Liver (tissue), 9 donors: ENCODE data around the gene C16orf78. TPM values are rescaled to one million over a fixed set of nuclear protein-coding genes. Genes with fewer than 3 reads are reported as not detected.

ENCODE experiments used
- DNase-seq: peaks from one replicate; pipeline ENCODE4 v3.0.0-alpha.2; 2017; ENCODE audit warnings: low spot score
- H3K27ac ChIP-seq, 2 donors: one replicate each; pipeline ENCODE4 v1.7.0; 2013; ENCODE audit warnings: inconsistent platforms in 2 of 2, low read length in 2 of 2, control low read depth in 1 of 2, low read depth in 1 of 2, mild to moderate bottlenecking in 1 of 2
- H3K27me3 ChIP-seq, 4 donors: one replicate each; pipeline versions ENCODE4 v1.6.1 to v1.7.0; 2013; ENCODE audit warnings: low read length in 3 of 4, inconsistent platforms in 1 of 4, mild to moderate bottlenecking in 1 of 4, moderate library complexity in 1 of 4; ENCODE audit not compliant: control insufficient read depth in 4 of 4, insufficient read depth in 4 of 4
- H3K36me3 ChIP-seq, 4 donors: one replicate each; pipeline versions ENCODE4 v1.6.1 to v1.7.0; 2013; ENCODE audit warnings: low read length in 3 of 4, mild to moderate bottlenecking in 3 of 4, low read depth in 1 of 4, moderate library complexity in 1 of 4; ENCODE audit not compliant: control insufficient read depth in 4 of 4, insufficient read depth in 3 of 4
- H3K4me1 ChIP-seq, 4 donors: one replicate each; pipeline versions ENCODE4 v1.6.1 to v1.7.0; 2013; ENCODE audit warnings: low read length in 3 of 4, mild to moderate bottlenecking in 3 of 4, moderate library complexity in 1 of 4; ENCODE audit not compliant: control insufficient read depth in 4 of 4, insufficient read depth in 4 of 4
- H3K4me3 ChIP-seq, 3 donors: one replicate each; pipeline versions ENCODE4 v1.6.1 to v1.7.0; 2013; ENCODE audit warnings: low read length in 3 of 3, control low read depth in 1 of 3, low read depth in 1 of 3, mild to moderate bottlenecking in 1 of 3
- H3K9ac ChIP-seq, 2 donors: one replicate each; pipeline ENCODE4 v1.7.0; 2013; ENCODE audit warnings: low read length in 2 of 2, mild to moderate bottlenecking in 2 of 2, moderate library complexity in 2 of 2, control low read depth in 1 of 2, low read depth in 1 of 2
- H3K9me3 ChIP-seq, 4 donors: one replicate each; pipeline versions ENCODE4 v1.6.1 to v1.7.0; 2013; ENCODE audit warnings: low read length in 3 of 4; ENCODE audit not compliant: control insufficient read depth in 4 of 4
- EGR1 ChIP-seq, 2 donors: IDR thresholded peaks; 2 replicates each; pipeline ENCODE4 v1.6.1; 2016 to 2018; ENCODE audit warnings: antibody characterized with exemption in 2 of 2, low read depth in 2 of 2
- GABPA ChIP-seq, 2 donors: IDR thresholded peaks in 1 of 2; conservative IDR thresholded peaks in 1 of 2; 2 replicates each; pipeline ENCODE4 v1.6.1; 2016; ENCODE audit warnings: antibody characterized with exemption in 2 of 2, mild to moderate bottlenecking in 1 of 2, moderate library complexity in 1 of 2
- HNF4A ChIP-seq, 2 donors: conservative IDR thresholded peaks; 2 replicates each; pipeline ENCODE4 v1.6.1; 2016; ENCODE audit warnings: antibody characterized with exemption in 2 of 2, mild to moderate bottlenecking in 2 of 2
- JUND ChIP-seq, 2 donors: IDR thresholded peaks; 2 replicates each; pipeline ENCODE4 v1.6.1; 2016; ENCODE audit warnings: antibody characterized with exemption in 2 of 2
- NR2F2 ChIP-seq: IDR thresholded peaks from 2 replicates; pipeline ENCODE4 v1.6.1; 2016; ENCODE audit warnings: antibody characterized with exemption
- RAD21 ChIP-seq, 2 donors: IDR thresholded peaks; 2 replicates each; pipeline ENCODE4 v1.6.1; 2016; ENCODE audit warnings: antibody characterized with exemption in 2 of 2, mild to moderate bottlenecking in 2 of 2
- RXRA ChIP-seq, 2 donors: IDR thresholded peaks; 2 replicates each; pipeline ENCODE4 v1.6.1; 2017 to 2018; ENCODE audit warnings: antibody characterized with exemption in 2 of 2, mild to moderate bottlenecking in 1 of 2
- SP1 ChIP-seq: IDR thresholded peaks from 2 replicates; pipeline ENCODE4 v1.6.1; 2018; ENCODE audit warnings: antibody characterized with exemption, mild to moderate bottlenecking
- YY1 ChIP-seq: IDR thresholded peaks from 2 replicates; pipeline ENCODE4 v1.6.1; 2016; ENCODE audit warnings: antibody characterized with exemption, mild to moderate bottlenecking
- WGBS: extraction: QIAGEN DNeasy Blood & Tissue Kit; methylation state at CpG from one replicate; pipeline ENCODE4 v1.1.7; 2013; 5-methylcytosine and 5-hydroxymethylcytosine counted together
- polyA plus RNA-seq, 2 donors: library from polyadenylated mRNA; stranded (reverse) in 1 of 2; unstranded in 1 of 2; fragments of 200-250 nt in 1 of 2; fragments of >200 nt in 1 of 2; fragmentation: Nextera tagmentation in 1 of 2; extraction: Ambion mirVana in 1 of 2; gene quantifications; one replicate each; pipeline versions ENCODE4 v1.2.1 to v1.2.3, GENCODE V29; 2013 to 2015
- total RNA-seq, 2 donors: library from RNA; depleted of rRNA; stranded (reverse); fragments of >200 nt; gene quantifications; one replicate each; pipeline ENCODE4 v1.2.3, GENCODE V29; 2014
- TF ChIP-seq, protein P1 (sequence below): fragments of 150-350 bp; IDR thresholded peaks from 2 replicates; pipeline ENCODE4 v1.5.1; 2017; ENCODE audit warnings: improper control_type of control experiment, low read depth, low read length; ENCODE audit not compliant: missing input control
- TF ChIP-seq, protein P2 (sequence below): IDR thresholded peaks from 2 replicates; pipeline ENCODE4 v1.6.1; 2016; ENCODE audit warnings: antibody characterized with exemption
- TF ChIP-seq, protein P3 (sequence below): IDR thresholded peaks from 2 replicates; pipeline ENCODE4 v1.6.1; 2016; ENCODE audit warnings: antibody characterized with exemption
- TF ChIP-seq, protein P4 (sequence below): IDR thresholded peaks from 2 replicates; pipeline ENCODE4 v1.6.1; 2016; ENCODE audit warnings: antibody characterized with exemption, mild to moderate bottlenecking
- TF ChIP-seq, protein P5 (sequence below): IDR thresholded peaks from 2 replicates; pipeline ENCODE4 v1.6.1; 2016; ENCODE audit warnings: antibody characterized with exemption
- donor health status: healthy.
- donor health status: healthy.
- donor health status: healthy.
- donor health status: healthy.
- donor health status: healthy.

C16orf78 gene
- total and polyA plus RNA-seq, 4 donors = not detected

DNA sequence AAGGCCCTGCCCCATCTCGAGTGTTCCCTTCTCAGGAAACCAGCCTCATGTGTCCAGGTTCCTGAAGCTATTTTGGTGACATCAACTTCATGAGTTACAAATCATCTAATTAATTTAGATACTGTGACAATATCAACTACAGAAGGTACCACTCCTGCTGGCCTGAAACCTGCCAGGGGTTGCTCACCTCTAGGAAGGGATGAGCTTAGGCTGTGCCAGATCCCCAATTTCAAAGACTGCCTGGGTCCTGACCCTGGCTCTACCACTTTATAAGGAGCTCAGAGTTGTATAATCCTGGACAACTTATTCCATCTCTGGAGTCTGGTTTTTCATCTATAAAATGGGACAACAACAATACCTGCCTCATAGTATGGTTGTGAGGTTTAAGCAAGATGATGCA is 5.2 kb downstream of the C16orf78 start (continued):
- TF ChIP-seq YY1 (no peak), JUND (IDR thresholded peaks at IDR 0.05) (no peak), NR2F2 (no peak)
- TF ChIP-seq, protein P1, sequence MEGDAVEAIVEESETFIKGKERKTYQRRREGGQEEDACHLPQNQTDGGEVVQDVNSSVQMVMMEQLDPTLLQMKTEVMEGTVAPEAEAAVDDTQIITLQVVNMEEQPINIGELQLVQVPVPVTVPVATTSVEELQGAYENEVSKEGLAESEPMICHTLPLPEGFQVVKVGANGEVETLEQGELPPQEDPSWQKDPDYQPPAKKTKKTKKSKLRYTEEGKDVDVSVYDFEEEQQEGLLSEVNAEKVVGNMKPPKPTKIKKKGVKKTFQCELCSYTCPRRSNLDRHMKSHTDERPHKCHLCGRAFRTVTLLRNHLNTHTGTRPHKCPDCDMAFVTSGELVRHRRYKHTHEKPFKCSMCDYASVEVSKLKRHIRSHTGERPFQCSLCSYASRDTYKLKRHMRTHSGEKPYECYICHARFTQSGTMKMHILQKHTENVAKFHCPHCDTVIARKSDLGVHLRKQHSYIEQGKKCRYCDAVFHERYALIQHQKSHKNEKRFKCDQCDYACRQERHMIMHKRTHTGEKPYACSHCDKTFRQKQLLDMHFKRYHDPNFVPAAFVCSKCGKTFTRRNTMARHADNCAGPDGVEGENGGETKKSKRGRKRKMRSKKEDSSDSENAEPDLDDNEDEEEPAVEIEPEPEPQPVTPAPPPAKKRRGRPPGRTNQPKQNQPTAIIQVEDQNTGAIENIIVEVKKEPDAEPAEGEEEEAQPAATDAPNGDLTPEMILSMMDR = no peak
- TF ChIP-seq, protein P2, sequence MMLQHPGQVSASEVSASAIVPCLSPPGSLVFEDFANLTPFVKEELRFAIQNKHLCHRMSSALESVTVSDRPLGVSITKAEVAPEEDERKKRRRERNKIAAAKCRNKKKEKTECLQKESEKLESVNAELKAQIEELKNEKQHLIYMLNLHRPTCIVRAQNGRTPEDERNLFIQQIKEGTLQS = no peak

DNA sequence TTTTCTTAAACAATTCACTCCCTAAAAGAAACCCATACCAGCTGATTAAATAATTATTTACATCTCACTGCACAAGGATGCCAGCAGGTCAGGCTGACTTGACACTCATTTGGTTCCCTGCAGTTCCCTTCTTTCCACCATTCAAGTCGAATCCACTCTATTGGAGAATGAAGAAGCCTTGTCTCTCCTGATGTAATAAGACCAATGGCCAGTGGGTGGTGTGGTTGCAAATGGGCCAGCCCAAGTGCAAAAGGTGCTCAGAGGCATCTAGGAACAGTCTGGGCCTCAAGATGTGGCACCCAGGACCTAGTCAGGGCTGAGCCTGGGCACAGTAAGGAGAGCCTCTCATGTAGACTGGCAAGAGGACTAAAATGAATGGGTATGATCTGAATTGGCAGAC is 9.3 kb downstream of the C16orf78 start:
- Histone ChIP-seq H3K9ac (no peak overlapping the region), H3K36me3 (no peaks in the 10 kb centered on the region), H3K27me3 (no peaks in the 10 kb centered on the region), H3K9me3 (no peaks in the 10 kb centered on the region), H3K4me3 (no peak overlapping the region), H3K27ac (no peak overlapping the region), H3K4me1 (no peaks in the 10 kb centered on the region)
- TF ChIP-seq RAD21 (IDR thresholded peaks at IDR 0.05) = no peak
- TF ChIP-seq, protein P3, sequence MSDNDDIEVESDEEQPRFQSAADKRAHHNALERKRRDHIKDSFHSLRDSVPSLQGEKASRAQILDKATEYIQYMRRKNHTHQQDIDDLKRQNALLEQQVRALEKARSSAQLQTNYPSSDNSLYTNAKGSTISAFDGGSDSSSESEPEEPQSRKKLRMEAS = no peak
- no peak for TF ChIP-seq JUND (IDR thresholded peaks at IDR 0.05)
- TF ChIP-seq GABPA (IDR thresholded peaks at IDR 0.05 in 1 of 2, conservative IDR thresholded peaks at IDR 0.05 in 1 of 2) = no peak
- 41% methylated on average over 1 of the region's 1 CpG for WGBS
- DNase-seq = no peak

DNA sequence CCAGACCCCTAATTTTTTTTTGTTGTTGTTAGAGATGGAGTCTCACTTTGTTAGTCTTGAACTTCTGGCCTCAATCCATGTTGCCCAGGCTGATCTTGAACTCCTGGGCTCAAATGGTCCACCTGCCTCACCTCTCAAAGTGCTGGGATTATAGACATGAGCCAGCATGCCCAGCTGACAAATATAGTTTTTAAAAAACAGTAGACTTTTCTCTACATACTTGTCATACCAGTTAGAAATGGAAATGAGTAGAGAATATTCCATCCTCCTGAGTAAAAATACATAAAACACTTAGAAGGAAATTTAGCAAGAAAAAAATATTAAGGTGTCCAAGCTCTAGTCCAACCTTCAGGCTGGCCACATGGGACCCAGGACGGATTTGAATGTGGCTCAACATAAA is 21.4 kb downstream of the C16orf78 start:
- Histone ChIP-seq H3K36me3 (no peaks in the 10 kb centered on the region), H3K27me3 (peaks cover 0 to 3% (median 1%) of the 10 kb centered on the region in 4 donors), H3K4me3 (no peak overlapping the region), H3K9me3 (no peaks in the 10 kb centered on the region), H3K9ac (no peak overlapping the region), H3K27ac (no peak overlapping the region), H3K4me1 (no peaks in the 10 kb centered on the region)
- WGBS = 56% methylated on average over 1 of the region's 1 CpG
- TF ChIP-seq JUND (IDR thresholded peaks at IDR 0.05) = no peak
- TF ChIP-seq, protein P1 = no peak
- no peak for TF ChIP-seq YY1
- TF ChIP-seq, protein P4, sequence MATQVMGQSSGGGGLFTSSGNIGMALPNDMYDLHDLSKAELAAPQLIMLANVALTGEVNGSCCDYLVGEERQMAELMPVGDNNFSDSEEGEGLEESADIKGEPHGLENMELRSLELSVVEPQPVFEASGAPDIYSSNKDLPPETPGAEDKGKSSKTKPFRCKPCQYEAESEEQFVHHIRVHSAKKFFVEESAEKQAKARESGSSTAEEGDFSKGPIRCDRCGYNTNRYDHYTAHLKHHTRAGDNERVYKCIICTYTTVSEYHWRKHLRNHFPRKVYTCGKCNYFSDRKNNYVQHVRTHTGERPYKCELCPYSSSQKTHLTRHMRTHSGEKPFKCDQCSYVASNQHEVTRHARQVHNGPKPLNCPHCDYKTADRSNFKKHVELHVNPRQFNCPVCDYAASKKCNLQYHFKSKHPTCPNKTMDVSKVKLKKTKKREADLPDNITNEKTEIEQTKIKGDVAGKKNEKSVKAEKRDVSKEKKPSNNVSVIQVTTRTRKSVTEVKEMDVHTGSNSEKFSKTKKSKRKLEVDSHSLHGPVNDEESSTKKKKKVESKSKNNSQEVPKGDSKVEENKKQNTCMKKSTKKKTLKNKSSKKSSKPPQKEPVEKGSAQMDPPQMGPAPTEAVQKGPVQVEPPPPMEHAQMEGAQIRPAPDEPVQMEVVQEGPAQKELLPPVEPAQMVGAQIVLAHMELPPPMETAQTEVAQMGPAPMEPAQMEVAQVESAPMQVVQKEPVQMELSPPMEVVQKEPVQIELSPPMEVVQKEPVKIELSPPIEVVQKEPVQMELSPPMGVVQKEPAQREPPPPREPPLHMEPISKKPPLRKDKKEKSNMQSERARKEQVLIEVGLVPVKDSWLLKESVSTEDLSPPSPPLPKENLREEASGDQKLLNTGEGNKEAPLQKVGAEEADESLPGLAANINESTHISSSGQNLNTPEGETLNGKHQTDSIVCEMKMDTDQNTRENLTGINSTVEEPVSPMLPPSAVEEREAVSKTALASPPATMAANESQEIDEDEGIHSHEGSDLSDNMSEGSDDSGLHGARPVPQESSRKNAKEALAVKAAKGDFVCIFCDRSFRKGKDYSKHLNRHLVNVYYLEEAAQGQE = no peak
- TF ChIP-seq SP1 = no peak
- TF ChIP-seq RXRA (IDR thresholded peaks at IDR 0.05) = no peak
- no peak for TF ChIP-seq EGR1 (IDR thresholded peaks at IDR 0.05; ENCODE audit: low read depth in 2 of 2)
- TF ChIP-seq NR2F2 = no peak
- TF ChIP-seq, protein P3 = no peak
- no peak for TF ChIP-seq HNF4A (conservative IDR thresholded peaks at IDR 0.05)
- TF ChIP-seq, protein P5, sequence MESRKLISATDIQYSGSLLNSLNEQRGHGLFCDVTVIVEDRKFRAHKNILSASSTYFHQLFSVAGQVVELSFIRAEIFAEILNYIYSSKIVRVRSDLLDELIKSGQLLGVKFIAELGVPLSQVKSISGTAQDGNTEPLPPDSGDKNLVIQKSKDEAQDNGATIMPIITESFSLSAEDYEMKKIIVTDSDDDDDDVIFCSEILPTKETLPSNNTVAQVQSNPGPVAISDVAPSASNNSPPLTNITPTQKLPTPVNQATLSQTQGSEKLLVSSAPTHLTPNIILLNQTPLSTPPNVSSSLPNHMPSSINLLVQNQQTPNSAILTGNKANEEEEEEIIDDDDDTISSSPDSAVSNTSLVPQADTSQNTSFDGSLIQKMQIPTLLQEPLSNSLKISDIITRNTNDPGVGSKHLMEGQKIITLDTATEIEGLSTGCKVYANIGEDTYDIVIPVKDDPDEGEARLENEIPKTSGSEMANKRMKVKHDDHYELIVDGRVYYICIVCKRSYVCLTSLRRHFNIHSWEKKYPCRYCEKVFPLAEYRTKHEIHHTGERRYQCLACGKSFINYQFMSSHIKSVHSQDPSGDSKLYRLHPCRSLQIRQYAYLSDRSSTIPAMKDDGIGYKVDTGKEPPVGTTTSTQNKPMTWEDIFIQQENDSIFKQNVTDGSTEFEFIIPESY = no peak
- no peak for DNase-seq
